ENCODE data around the gene PRKAG1. TPM values are rescaled to one million over a fixed set of nuclear protein-coding genes. Genes with fewer than 3 reads are reported as not detected.

The PRKAG1 gene
- total RNA-seq, 1 experiment from 2014 or later: 57.3 TPM

- CTCF ChIA-PET: interaction anchor here (0.6 to 2.4 kb wide), 5 partner anchors 11 to 143 kb away, joined by 4 to 16 read pairs (median 10); partner anchors contain the start of gene WNT1
- no peak for DNase-seq (ENCODE audit: low read depth, low spot score)
- no peak overlapping the region for H3K27ac ChIP-seq (ENCODE audit: low read length)
- no peaks in the 10 kb centered on the region for H3K36me3 ChIP-seq (ENCODE audit: control insufficient read depth, insufficient read depth, low read length)
- intact Hi-C loops (cut with micrococcal nuclease; ENCODE audit: unreplicated experiment): loop anchor here (2.0 kb wide), 1 partner anchor 142 kb away; the partner anchor contains the start of gene DDX23
- TF ChIP-seq CTCF (IDR thresholded peaks at IDR 0.05): no peak
- no peak for TF ChIP-seq SIN3A (IDR thresholded peaks at IDR 0.05; ENCODE audit: borderline replicate concordance, insufficient read depth, low read depth, low read length)
- no peak for TF ChIP-seq TCF7L2 (IDR thresholded peaks at IDR 0.05; ENCODE audit: low read depth, low read length)
- TF ChIP-seq REST (IDR thresholded peaks at IDR 0.05; ENCODE audit: insufficient read depth in 1 of 2, low read depth in 2 of 2, low read length in 1 of 2): no peak
- TF ChIP-seq POLR2AphosphoS5 (IDR thresholded peaks at IDR 0.05; ENCODE audit: low read depth, low read length): no peak
- no peaks in the 10 kb centered on the region for H3K27me3 ChIP-seq (ENCODE audit: control insufficient read depth, insufficient read depth, low read length)
- no peak for ATAC-seq
- in situ Hi-C loops (cut with HindIII; ENCODE audit: low pct_unique_long_range_greater_than_20kb, low sequenced_read_pairs): no loop called here
- H3K4me3 ChIP-seq (ENCODE audit: low read depth in 2 of 2, low read length in 2 of 2): no peak overlapping the region; a peak in 1 of 4 replicates
- POLR2A ChIA-PET: no interaction called here
- BruUV-seq (replicated peaks): no TSS peak
- peaks cover 4% of the 10 kb centered on the region for H3K4me1 ChIP-seq (ENCODE audit: control insufficient read depth, insufficient read depth, low read length)
- H3K9me3 ChIP-seq (ENCODE audit: control insufficient read depth, insufficient read depth, low read depth, low read length): no peaks in the 10 kb centered on the region
Measured at GRCh38 chr12:48994224-48995085, 24.1 kb downstream of the PRKAG1 start.

- ChIA-PET POLR2A (no interaction called here), CTCF (interaction anchor here (0.7 to 2.4 kb wide), 4 partner anchors 11 to 76 kb away, joined by 5 to 13 read pairs (median 8); partner anchors contain the start of gene WNT1)
- no peak for TF ChIP-seq TCF7L2 (IDR thresholded peaks at IDR 0.05; ENCODE audit: low read depth, low read length)
- no peak for TF ChIP-seq REST (IDR thresholded peaks at IDR 0.05; ENCODE audit: insufficient read depth in 1 of 2, low read depth in 2 of 2, low read length in 1 of 2)
- no peak for TF ChIP-seq CTCF (IDR thresholded peaks at IDR 0.05)
- no peak for TF ChIP-seq POLR2AphosphoS5 (IDR thresholded peaks at IDR 0.05; ENCODE audit: low read depth, low read length)
- no peak for TF ChIP-seq SIN3A (IDR thresholded peaks at IDR 0.05; ENCODE audit: borderline replicate concordance, insufficient read depth, low read depth, low read length)
- DNase-seq (ENCODE audit: low read depth, low spot score): no peak
- Histone ChIP-seq H3K27me3 (ENCODE audit: control insufficient read depth, insufficient read depth, low read length) (0 out of 2 replicates have a peak, but pooled peaks cover 3% of the 10 kb centered on the region), H3K27ac (ENCODE audit: low read length) (no peak overlapping the region), H3K36me3 (ENCODE audit: control insufficient read depth, insufficient read depth, low read length) (no peaks in the 10 kb centered on the region), H3K4me1 (ENCODE audit: control insufficient read depth, insufficient read depth, low read length) (peaks cover 3% of the 10 kb centered on the region; the same call in 1 of the 2 replicates), H3K9me3 (ENCODE audit: control insufficient read depth, insufficient read depth, low read depth, low read length) (no peaks in the 10 kb centered on the region), H3K4me3 (ENCODE audit: low read depth in 2 of 2, low read length in 2 of 2) (no peak overlapping the region)
- in situ Hi-C loops (cut with HindIII; ENCODE audit: low pct_unique_long_range_greater_than_20kb, low sequenced_read_pairs) (no loop called here), intact Hi-C loops (cut with micrococcal nuclease; ENCODE audit: unreplicated experiment) (loop anchor here (2.0 kb wide), 1 partner anchor 141 kb away; the partner anchor contains the start of gene DDX23)
- ATAC-seq: no peak
- BruUV-seq (replicated peaks): no TSS peak
Measured at GRCh38 chr12:48993787-48994186, 24.8 kb downstream of the PRKAG1 start.

All from Panc1 (cell line).